HG03196 (cell line): ENCODE measurements around the gene LRPAP1.

Experiments used
- ATAC-seq: cut with Tn5 transposase; IDR thresholded peaks from one replicate; pipeline ENCODE4 v1.9.1; 2021; ENCODE audit not compliant: unreplicated experiment

Gene LRPAP1

DNA sequence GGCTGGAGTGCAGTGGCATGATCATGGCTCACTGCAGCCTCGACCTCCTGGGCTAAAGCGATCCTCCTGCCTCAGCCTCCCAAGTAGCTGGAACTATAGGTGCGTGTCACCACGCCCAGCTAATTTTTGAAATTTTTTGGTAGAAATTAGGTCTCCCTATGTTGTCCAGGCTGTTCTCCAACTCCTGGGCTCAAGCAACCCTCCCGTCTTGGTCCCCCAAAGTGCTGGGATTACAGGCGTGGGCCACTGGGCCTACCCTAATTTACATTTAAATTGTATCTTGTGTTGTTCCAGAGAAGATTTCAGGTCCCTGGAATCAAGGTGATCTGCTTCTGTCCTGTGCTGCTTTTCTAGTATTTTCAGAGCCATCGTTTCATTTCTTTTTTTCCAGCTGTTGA is 1.2 kb upstream of the LRPAP1 start:
- no peak for ATAC-seq

DNA sequence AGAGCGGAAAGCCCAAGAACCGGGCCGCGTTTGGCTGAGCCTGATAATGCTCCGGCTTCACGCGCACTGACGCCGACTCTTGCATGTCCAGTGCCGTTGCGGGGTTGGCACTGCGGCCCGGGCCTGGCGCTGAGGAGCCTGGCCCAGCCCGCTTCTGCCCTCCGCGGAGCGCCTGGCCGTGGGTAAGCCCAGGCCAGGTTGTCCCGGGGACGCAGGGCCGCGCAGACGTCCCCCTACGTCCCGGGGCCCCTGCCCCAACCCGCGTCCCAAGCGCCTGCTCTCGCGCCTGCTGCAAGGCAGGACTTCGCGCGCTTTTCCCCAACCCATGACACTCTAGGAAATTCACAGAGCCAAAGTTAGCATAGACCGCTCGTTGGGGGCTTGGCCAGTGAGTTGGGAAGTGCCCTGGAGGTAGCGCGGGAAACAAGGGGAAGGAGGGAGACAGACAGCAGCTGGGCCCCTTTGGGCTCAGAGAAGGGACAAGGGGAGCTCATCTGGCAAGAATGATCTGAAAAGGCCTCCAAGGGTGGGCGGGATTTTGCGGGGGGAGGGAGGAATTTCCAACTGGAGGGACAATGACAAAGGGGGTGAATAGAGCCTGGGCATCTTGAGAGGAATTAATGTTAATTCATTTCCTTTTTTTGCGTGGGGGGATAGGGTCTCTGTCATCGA is 665 bp upstream of the LRPAP1 start:
- ATAC-seq = no peak

- ATAC-seq = no peak
Measured at GRCh38 chr4:3531318-3531878, 824 bp downstream of the LRPAP1 start.

DNA sequence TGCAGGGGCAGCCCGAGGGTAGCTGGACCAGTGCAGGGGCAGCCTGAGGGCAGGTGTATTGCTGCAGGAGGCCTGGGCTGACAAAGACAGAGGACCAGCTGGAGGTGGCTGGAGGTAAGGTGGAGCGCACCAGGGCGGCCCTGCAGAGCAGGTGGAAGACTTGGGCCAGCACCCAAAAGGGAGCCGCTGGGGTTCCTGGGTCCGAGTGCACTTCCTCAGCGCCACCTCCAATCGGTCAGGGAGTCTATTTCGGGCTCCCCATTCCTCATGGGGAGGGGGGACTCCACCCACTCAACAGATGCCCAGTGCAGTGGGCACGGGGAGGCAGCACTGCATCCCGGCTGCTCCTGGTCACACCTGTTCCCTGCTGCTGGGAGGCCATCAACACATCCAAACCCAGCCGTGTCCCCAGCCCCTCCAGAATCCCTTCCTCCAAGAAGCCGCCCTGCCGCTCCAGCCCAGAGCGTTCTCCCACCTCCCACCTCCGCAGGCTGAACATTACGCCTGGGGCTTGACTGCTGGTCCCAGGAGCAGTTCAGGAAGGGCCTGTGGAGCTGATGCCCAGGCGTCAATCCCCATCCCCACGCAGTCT is 1.5 kb downstream of the LRPAP1 start:
- no peak for ATAC-seq

- ATAC-seq = no peak
Measured at GRCh38 chr4:3530051-3530450, 2.2 kb downstream of the LRPAP1 start.

GRCh38 chr4:3529363-3529762 is 2.9 kb downstream of the LRPAP1 start:
- ATAC-seq = no peak

DNA sequence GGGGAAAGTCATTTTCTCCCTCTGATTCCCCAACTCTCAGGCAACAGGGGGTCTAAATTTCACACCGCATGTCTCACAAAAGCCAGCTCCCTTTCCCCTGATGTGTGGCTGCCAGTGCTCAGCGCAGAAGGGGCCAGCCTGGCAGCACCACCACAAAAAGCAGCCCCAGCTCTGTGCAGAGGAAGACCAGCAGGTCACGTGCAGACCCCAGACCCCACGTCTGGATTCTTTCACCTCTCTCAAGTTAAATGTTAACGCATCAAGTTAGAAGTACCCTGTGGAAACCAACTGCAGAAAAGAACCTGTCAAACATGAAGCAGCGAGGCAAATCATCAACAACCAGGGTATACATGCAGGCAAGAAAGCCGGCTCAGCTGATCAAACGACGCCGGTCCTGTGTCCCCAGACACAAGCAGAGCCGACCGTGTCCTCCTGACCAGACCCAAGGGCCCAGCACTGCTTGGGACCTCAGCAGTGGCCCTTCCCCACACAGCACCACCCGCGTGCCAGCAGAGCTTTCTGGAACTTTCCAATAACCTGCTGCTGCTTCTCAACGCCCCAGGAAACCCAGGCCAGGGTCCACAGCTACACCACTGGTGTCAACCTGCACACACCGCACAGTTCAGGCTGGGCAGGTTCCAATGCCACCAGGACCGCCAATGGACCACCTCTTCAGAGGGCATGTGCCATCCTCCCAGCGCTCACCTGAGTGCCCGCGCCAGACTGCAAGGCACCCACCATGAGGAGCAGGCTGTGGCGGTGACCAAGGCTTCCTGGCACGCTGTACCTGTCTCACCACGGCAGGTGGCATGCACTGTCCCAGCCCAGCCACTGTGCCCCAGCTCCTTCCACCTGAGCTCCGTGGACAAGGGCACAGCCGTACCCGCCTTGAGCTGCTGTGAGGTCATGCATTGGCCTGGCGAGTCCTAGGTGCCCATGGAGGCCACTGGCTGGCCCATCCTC is 4.0 kb downstream of the LRPAP1 start:
- ATAC-seq = no peak

DNA sequence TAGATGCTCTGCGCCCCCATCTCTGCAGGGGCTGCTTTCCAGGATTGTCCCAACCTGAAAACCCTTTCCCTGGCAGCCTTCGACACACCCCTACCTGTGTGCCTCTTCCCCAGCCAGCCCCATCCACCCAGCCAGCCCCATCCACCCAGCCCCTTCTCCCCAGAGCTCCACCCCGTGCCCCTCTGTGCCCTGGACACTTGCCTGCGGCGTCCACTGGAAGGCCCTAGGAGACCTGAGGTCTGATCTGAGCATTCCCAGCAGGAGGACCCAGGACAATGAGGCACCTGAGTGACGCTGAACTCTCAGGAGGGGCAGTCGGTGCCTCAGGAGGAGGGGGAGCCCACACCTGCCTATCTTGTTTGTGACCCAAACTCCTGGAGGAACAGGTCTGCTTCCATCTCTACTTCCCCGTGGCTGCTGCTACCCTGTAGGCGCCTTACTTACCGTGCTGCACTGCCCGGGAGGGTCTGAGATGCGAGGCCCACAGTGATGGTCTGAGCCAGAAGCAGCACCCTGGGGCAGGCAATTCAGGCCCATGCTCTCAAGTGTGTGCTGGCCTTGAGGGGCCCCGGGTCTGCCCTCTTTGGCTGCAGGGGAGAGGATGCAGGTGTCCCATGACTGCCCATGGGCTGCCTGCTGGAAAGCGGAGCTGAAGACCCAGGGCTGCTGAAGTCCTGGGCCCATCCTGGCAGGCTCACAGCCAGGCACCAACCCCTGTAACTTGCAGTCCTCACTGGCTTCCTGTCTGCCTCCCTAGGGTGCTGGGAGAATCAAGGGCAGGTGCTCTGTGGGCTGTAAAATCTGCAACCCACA is 4.9 kb downstream of the LRPAP1 start:
- no peak for ATAC-seq

DNA sequence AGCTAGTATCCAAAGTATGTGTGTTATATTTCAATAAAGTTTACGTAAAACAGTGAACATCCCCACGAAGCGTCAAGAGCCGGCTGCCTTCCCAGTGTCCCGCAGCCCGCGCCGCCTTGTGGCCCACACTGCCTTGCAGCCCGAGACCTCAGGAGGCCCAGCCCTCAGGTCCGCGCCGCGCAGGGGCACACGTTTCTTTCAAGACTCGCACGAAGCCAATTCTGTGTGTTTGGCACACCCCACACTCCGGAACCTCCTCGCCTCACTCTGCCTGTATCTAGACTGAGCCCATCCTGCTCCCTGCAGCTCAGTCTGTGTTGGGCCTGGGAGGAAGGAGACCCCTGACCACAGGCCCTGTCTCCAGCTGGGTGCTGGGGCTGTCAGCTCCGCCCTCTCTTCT is 5.8 kb downstream of the LRPAP1 start:
- no peak for ATAC-seq

DNA sequence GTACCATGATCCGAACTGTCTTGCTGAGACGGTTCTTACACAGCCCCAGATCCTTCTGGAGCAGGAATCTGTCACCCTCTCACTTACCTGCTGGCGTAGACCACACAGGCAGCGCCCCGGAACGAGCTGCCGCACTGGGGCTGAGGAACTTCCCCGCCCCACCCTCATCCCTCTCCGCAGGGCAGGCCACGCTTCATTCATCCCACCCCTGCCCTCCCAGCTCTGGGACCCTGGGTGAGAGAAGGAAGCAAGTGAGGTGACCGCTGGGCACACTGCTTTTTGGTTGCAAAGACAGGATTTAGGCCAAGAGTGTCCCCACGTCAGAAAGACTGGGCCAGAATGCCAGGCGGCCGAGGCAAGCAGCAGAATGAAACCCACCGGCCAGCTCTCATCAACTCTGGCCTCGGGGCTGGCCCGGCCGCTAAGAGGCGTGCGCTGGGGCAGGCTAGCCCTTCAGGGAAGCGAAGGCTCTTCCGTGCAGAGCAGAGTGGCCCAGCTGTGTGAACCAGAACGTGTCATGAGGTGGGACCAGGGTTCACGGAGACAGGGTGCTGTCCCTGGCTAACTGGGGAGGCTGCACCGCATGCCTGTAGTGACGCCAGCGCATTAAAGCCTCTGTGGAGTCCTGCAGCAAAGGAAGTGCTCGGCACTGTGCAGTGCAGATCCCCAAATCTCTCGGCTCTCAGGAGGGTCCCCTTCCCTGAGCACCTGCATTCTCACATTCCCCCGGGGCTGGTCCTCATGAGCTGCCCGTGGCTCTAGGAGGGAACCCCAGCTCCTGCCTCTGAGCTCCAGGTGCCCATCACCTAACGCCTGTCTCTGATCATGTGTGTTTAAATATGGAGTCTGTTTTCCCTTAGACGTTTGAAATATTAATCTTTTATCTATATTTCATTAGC is 6.4 kb downstream of the LRPAP1 start:
- no peak for ATAC-seq

DNA sequence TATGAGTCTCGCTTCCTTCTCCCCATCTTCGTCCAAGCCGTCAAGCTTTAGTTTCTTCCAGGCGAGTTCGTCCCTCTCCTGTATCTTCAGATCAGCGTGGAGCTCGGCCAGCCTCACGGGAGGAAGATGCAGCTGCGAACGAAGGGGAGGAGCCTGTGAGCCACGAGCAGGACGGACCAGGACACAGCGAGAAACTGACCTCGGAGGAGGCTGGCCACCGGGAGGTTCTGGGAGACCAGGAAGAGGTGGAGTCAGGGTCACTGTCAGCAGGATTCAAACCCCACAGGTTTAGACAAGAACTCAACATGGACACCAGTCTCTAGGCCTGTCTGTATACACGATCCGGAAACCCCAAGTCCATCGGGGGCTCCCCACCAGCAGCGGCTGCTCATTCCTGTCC is 7.3 kb downstream of the LRPAP1 start:
- ATAC-seq = no peak

DNA sequence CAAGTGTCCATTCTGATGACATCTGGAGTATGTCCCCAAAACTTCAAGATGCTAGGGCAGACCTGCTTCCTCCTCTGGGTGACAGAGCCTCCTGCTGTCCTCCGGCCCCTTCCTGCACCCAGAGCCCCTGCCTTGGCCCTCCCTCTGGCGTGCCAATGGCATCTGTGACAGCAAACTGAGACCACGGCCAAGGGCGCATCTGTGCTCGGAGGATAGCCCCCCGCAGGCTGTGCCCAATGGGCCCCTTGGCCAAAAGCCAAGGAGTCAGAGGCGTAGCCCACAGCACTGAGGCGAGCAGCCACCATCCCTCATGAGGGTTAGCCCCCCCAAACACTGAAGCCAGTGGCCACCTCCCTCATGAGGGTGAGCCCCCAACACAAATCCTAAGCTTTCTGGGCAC is 7.9 kb downstream of the LRPAP1 start:
- no peak for ATAC-seq

DNA sequence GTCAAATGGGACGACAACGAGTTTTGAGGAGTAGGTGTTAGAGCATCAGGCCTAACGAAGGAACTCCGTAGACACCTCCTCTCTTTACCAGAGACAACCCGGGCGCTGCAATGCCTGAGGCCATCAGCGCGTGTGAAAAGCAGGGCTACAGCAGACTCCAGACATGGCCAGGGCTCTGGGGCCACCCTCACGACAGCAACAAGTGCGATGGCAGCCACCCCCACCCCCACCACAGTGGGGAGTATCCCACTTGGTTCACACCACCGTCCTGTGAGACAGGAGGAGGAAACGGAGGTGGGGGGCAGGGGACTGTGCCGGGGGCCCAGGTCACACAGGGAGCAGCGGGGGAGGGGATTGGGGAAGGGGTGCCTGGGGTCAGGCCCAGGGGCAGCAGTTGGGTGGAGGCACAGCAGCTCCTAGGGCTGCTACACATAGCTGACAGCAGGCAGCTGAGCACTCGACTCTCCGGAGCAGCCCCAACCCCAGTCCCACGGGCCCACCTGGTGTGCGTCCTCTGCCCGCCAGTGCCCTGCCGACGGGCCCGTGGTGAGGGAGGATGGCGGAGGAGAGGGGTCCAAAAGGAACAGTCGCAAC is 8.5 kb downstream of the LRPAP1 start:
- ATAC-seq = no peak

- ATAC-seq = no peak
Measured at GRCh38 chr4:3523146-3523627, 9.0 kb downstream of the LRPAP1 start.

DNA sequence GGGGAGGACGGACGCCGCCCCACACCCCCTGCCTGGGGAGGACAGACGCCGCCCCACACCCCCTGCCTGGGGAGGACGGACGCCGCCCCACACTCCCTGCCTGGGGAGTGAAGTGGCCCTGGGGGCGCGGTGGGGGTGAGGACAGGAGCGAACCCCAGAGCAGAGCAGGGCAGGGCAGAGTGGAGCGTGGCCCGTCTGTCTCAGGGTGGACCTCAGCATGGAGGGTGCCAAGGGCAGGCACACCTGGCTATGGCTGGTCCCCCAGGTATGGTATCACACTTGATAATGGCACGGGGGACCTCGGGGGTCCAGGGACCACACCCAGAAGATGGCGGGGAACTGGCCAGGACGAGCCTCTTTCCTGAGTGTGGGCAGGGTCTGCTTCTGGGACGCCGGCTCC is 9.6 kb downstream of the LRPAP1 start:
- ATAC-seq = no peak

DNA sequence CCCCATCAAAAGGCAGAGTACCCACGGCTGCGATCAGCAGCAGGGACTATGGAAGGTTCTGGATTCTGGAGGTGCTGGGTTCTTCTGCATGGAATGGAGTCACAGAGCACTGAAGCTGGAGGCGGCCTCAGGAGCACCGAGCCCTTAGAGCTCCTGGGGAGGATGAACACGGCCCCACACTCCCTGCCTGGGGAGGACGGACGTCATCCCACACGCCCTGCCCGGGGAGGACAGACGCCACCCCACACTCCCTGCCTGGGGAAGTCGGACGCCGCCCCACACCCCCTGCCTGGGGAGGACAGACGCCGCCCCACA is 9.9 kb downstream of the LRPAP1 start:
- no peak for ATAC-seq

GRCh38 chr4:3521621-3522325 is 10.4 kb downstream of the LRPAP1 start:
- ATAC-seq = no peak

- ATAC-seq = no peak
Measured at GRCh38 chr4:3520796-3521600, 11.2 kb downstream of the LRPAP1 start.
